K562 (cell line): ENCODE results near the gene CYTH4. TPM values are rescaled to one million over a fixed set of nuclear protein-coding genes. Genes with fewer than 3 reads are reported as not detected.
A peak's percentile ranks its signal among the peaks of the same experiment; 100 is the strongest.

Source experiments
- ATAC-seq: fragments of 200-7000 bp; cut with Tn5 transposase; 3 replicates; pipeline ENCODE4 v1.9.1; 2020; ENCODE audit warnings: moderate library complexity
- BruUV-seq: library from RNA; stranded (reverse); fragments of 400-500 nt; replicated peaks from 2 replicates; lab custom pipeline; 2021; lab: Mats Ljungman, UMichigan
- CTCF ChIA-PET: fragments of 300-600 bp; formaldehyde crosslinking; extraction: SDS; loops from one replicate; lab custom pipeline; 2021; ENCODE audit warnings: low intra/inter-chr PET ratio; lab: Yijun Ruan, JAX
- POLR2A ChIA-PET: fragments of 300-600, 350-650 bp; sonication (Branson Sonifier 250); formaldehyde crosslinking; extraction: SDS; loops from one replicate; lab custom pipeline; 2021; ENCODE audit warnings: antibody characterized with exemption, inconsistent platforms; lab: Yijun Ruan, JAX
- DNase-seq, 4 experiments: peaks; one replicate each; pipeline versions ENCODE4 v3.0.0 to v3.0.0-alpha.2; 2011 to 2018; ENCODE audit warnings: low spot score in 3 of 4, mixed read lengths in 3 of 4; ENCODE audit errors: extremely low read depth in 1 of 4
- FAIRE-seq: peaks from 2 replicates; lab custom pipeline; 2011; peaks lifted over from hg19 to GRCh38; lab: Jason Lieb, UNC
- H2AFZ ChIP-seq: 2 replicates; pipeline ENCODE4 v1.6.0; 2011; ENCODE audit warnings: low read depth, low read length, control low read depth, inconsistent platforms
- H3K27ac ChIP-seq: fragments of 200-600 bp; 3 replicates; pipeline ENCODE4 v1.8.0; 2011; ENCODE audit warnings: low read depth, mild to moderate bottlenecking, control low read depth, inconsistent platforms, low read length, moderate library complexity, mixed read lengths; ENCODE audit errors: extremely low read depth
- H3K27me3 ChIP-seq, 2 experiments: fragments of 300-600 bp in 1 of 2; 2 replicates in 1 of 2; 3 replicates in 1 of 2; pipeline versions ENCODE4 v1.6.0 to v1.8.0; 2011; ENCODE audit warnings: inconsistent platforms in 2 of 2, low read length in 2 of 2, mild to moderate bottlenecking in 1 of 2, mixed read lengths in 1 of 2, moderate library complexity in 1 of 2; ENCODE audit not compliant: control insufficient read depth in 2 of 2, insufficient read depth in 2 of 2
- H3K36me3 ChIP-seq: fragments of 300-600 bp; 3 replicates; pipeline ENCODE4 v1.8.0; 2011; ENCODE audit warnings: mild to moderate bottlenecking, low read length, inconsistent platforms; ENCODE audit not compliant: control insufficient read depth, insufficient read depth
- H3K4me1 ChIP-seq, 2 experiments: fragments of 200-600 bp in 1 of 2; replicated peaks in 1 of 2; 2 replicates in 1 of 2; 3 replicates in 1 of 2; pipeline versions ENCODE4 v1.5.1 to v1.8.0; 2011; ENCODE audit warnings: inconsistent platforms in 2 of 2, low read length in 2 of 2, mild to moderate bottlenecking in 1 of 2, mixed read lengths in 1 of 2, moderate library complexity in 1 of 2; ENCODE audit not compliant: control insufficient read depth in 2 of 2, insufficient read depth in 2 of 2
- H3K4me2 ChIP-seq: 2 replicates; pipeline ENCODE4 v1.6.1; 2011; ENCODE audit warnings: low read length, control low read depth, inconsistent platforms, mixed read lengths; ENCODE audit not compliant: insufficient read depth
- H3K4me3 ChIP-seq: fragments of 200-600 bp; sonication (generic), shearing (Covaris generic); 2 replicates; pipeline ENCODE4 v1.5.1; 2016; ENCODE audit warnings: control low read depth, inconsistent platforms
- H3K79me2 ChIP-seq: fragments of 200-600 bp; 3 replicates; pipeline ENCODE4 v1.8.0; 2011; ENCODE audit warnings: low read length, inconsistent platforms; ENCODE audit not compliant: control insufficient read depth, insufficient read depth
- H3K9ac ChIP-seq, 2 experiments: 2 replicates each; pipeline versions ENCODE4 v1.6.0 to v1.6.1; 2011; ENCODE audit warnings: low read depth in 2 of 2, low read length in 2 of 2, control low read depth in 1 of 2, inconsistent platforms in 1 of 2, mild to moderate bottlenecking in 1 of 2, mixed read lengths in 1 of 2; ENCODE audit not compliant: insufficient read depth in 1 of 2
- H3K9me1 ChIP-seq: one replicate; pipeline ENCODE4 v1.6.0; 2011; ENCODE audit warnings: inconsistent platforms, mild to moderate bottlenecking, low read length, moderate library complexity; ENCODE audit not compliant: control insufficient read depth, insufficient read depth
- H3K9me3 ChIP-seq: replicated peaks from 2 replicates; pipeline ENCODE4 v1.5.1; 2011; ENCODE audit warnings: low read depth, low read length, inconsistent platforms; ENCODE audit not compliant: control insufficient read depth, insufficient read depth
- H4K20me1 ChIP-seq: replicated peaks from 2 replicates; pipeline ENCODE4 v1.6.1; 2011; ENCODE audit warnings: low read length, inconsistent platforms, mixed read lengths; ENCODE audit not compliant: control insufficient read depth, insufficient read depth
- DPF2 ChIP-seq: fragments of 450-650 bp; IDR thresholded peaks from 2 replicates; pipeline ENCODE4 v1.6.1; 2016
- MCM7 ChIP-seq, 2 experiments: fragments of 450-650 bp; IDR thresholded peaks; 2 replicates each; pipeline ENCODE4 v1.6.1; 2016 to 2018
- RBM25 ChIP-seq: fragments of 200-400 bp; formaldehyde crosslinking; IDR thresholded peaks from 2 replicates; pipeline ENCODE4 v1.6.1; 2018; ENCODE audit warnings: low read length, low read depth, moderate library complexity; ENCODE audit not compliant: severe bottlenecking
- REST ChIP-seq, 2 experiments: fragments of 450-650 bp; formaldehyde crosslinking in 1 of 2; IDR thresholded peaks; 2 replicates each; pipeline versions ENCODE4 v1.4.0 to v1.6.1; 2014 to 2020; ENCODE audit warnings: mild to moderate bottlenecking in 2 of 2, borderline replicate concordance in 1 of 2, low read depth in 1 of 2
- SIRT6 ChIP-seq: IDR thresholded peaks from one replicate; pipeline ENCODE4 v1.6.1; 2012; ENCODE audit warnings: low read depth, mild to moderate bottlenecking, control low read depth, inconsistent platforms, low read length, moderate library complexity
- ZNF124 ChIP-seq: sonication (generic); formaldehyde crosslinking; IDR thresholded peaks from 2 replicates; pipeline ENCODE4 v1.8.1; 2022; ENCODE audit warnings: missing genetic modification reagents
- ZNF212 ChIP-seq: fragments of 450-650 bp; formaldehyde crosslinking; IDR thresholded peaks from 2 replicates; pipeline ENCODE4 v1.4.0; 2020; ENCODE audit warnings: mild to moderate bottlenecking
- WGBS: fragments of 100-300 bp; shearing (Covaris generic); methylation state at CpG from one replicate; pipeline ENCODE4 v1.1.6; 2016; ENCODE audit warnings: low coverage, mixed read lengths; ENCODE audit not compliant: insufficient coverage; ENCODE audit errors: missing lambda C conversion rate; 5-methylcytosine and 5-hydroxymethylcytosine counted together
- in situ Hi-C: fragments of 300-500 bp; cut with MboI; formaldehyde crosslinking; loops from 4 replicates; pipeline ENCODE4 v1.15.0; 2018; ENCODE audit warnings: inconsistent platforms, mixed read lengths
- intact Hi-C: fragments of 100-400 bp; cut with micrococcal nuclease; formaldehyde crosslinking; loops from 2 replicates; pipeline ENCODE4 v1.14.2; 2022
- polyA plus RNA-seq, 8 experiments: library from polyadenylated mRNA; depleted of rRNA in 4 of 8; stranded (reverse) in 5 of 8; unstranded in 3 of 8; fragments of >200 nt; fragmentation: Nextera tagmentation in 2 of 8; fragmentation: Illumina TruSeq in 1 of 8; extraction: Ambion mirVana in 2 of 8; extraction: Trizol in 1 of 8; gene quantifications; 2 replicates each; pipeline versions ENCODE4 v1.2.1 to v1.2.3, GENCODE V29; 2011 to 2014; ENCODE audit warnings: inconsistent platforms in 1 of 8, missing spikeins in 1 of 8
- total RNA-seq, 7 experiments: library from RNA; depleted of rRNA in 6 of 7; stranded (reverse); fragments of >200 nt in 6 of 7; fragmentation: Illumina TruSeq in 2 of 7; extraction: Trizol in 2 of 7; gene quantifications; 2 replicates each; pipeline versions ENCODE4 v1.2.1 to v1.2.3, GENCODE V29; 2011 to 2021; ENCODE audit warnings: low replicate concordance in 1 of 7

Gene CYTH4
- total and polyA plus RNA-seq, 9 of the 15 experiments (the other 6 are each of a cell fraction or from before 2014, with no cell fraction given): 0.03 to 2.0 (median 0.61) TPM; not detected in 1

GRCh38 chr22:37299969-37300509 lies 17.7 kb downstream of the CYTH4 start:
- Histone ChIP-seq H3K79me2 (no peaks in the 10 kb centered on the region), H3K27me3 (no peaks in the 10 kb centered on the region), H3K27ac (no peak overlapping the region), H3K4me3 (no peak overlapping the region), H3K9me3 (no peaks in the 10 kb centered on the region), H3K4me2 (no peak overlapping the region), H4K20me1 (no peaks in the 10 kb centered on the region), H3K9ac (no peak overlapping the region), H3K4me1 (peaks cover 17 to 19% of the 10 kb centered on the region in 2 experiments), H3K36me3 (no peaks in the 10 kb centered on the region), H3K9me1 (no peaks in the 10 kb centered on the region), H2AFZ (no peak overlapping the region)
- POLR2A ChIA-PET: interaction anchor here (0.7 kb wide), 1 partner anchor 445 kb away, joined by 3 read pairs; no protein-coding TSS in a partner anchor
- intact Hi-C loops: no loop called here
- in situ Hi-C loops: no loop called here
- 61% methylated on average over 4 of the region's 4 CpGs for whole genome bisulfite sequencing
- CTCF ChIA-PET: no interaction called here
- DNase-seq (no peak), FAIRE-seq (no peak), ATAC-seq (no peak)
- BruUV-seq: no TSS peak
- TF ChIP-seq MCM7 (IDR thresholded peaks at IDR 0.05) (no peak), ZNF212 (CRISPR knock-in tag) (no peak), REST (IDR thresholded peaks at IDR 0.05; ENCODE audit: borderline replicate concordance) (no peak), REST (CRISPR knock-in tag; IDR thresholded peaks at IDR 0.05; ENCODE audit: low read depth) (no peak), SIRT6 (no peak), RBM25 (peak; percentile 31), ZNF124 (CRISPR knock-in tag) (no peak), DPF2 (no peak)
